Epithelial cell of esophagus (primary cell): ENCODE data around the gene HEMGN.
A peak's percentile ranks its signal among the peaks of the same experiment; 100 is the strongest.

Experiments
- DNase-seq: peaks from one replicate; pipeline ENCODE4 v3.0.0; 2010; ENCODE audit warnings: low read depth
- H3K4me3 ChIP-seq: 2 replicates; pipeline ENCODE4 v1.5.1; 2011; ENCODE audit warnings: mild to moderate bottlenecking, low read length, control low read depth
- CTCF ChIP-seq: IDR thresholded peaks from 2 replicates; pipeline ENCODE4 v1.5.1; 2011; ENCODE audit warnings: low read depth, mild to moderate bottlenecking, low read length, control low read depth, inconsistent platforms; ENCODE audit not compliant: insufficient read depth; ENCODE audit errors: missing control alignments

HEMGN gene

GRCh38 chr9:97938081-97938644, at the start of gene HEMGN:
HEMGN (minus strand) TSS chr9:97938172; CDS start chr9:97938136, 36 bp downstream.
- DNase-seq = no peak
- TF ChIP-seq CTCF = no peak
- no peak within 1 kb of the TSS for H3K4me3 ChIP-seq

GRCh38 chr9:97987487-97987886, 49.5 kb upstream of the HEMGN start:
- no peak overlapping the region for H3K4me3 ChIP-seq
- TF ChIP-seq CTCF = no peak
- no peak for DNase-seq

- DNase-seq = peak; percentile 38
- TF ChIP-seq CTCF = no peak
- H3K4me3 ChIP-seq = peak overlapping the region; percentile 71
Observed at GRCh38 chr9:97985058-97985861, 47.3 kb upstream of the HEMGN start.

GRCh38 chr9:97984188-97985057, 46.5 kb upstream of the HEMGN start:
- no peak for TF ChIP-seq CTCF
- DNase-seq = peak; percentile 79
- H3K4me3 ChIP-seq = peak overlapping the region; percentile 71

GRCh38 chr9:97983589-97984187, 45.7 kb upstream of the HEMGN start:
- peak; percentile 37 for DNase-seq
- peak overlapping the region; percentile 71 for H3K4me3 ChIP-seq
- no peak for TF ChIP-seq CTCF

GRCh38 chr9:97982683-97983588, 45.0 kb upstream of the HEMGN start, which contains the start of gene ANP32B:
ANP32B (plus strand) TSS chr9:97983341; CDS start chr9:97983556, 215 bp downstream.
- DNase-seq = peak; percentile 93
- peak within 1 kb of the TSS; percentile 72 for H3K4me3 ChIP-seq
- peak; percentile 61 for TF ChIP-seq CTCF
